HTERT RPE-1 (cell line): Measurements from ENCODE around the gene OR2AT4.

Experiments used
- in situ Hi-C: fragments of 300-500 bp; cut with MboI; formaldehyde crosslinking; loops from 4 replicates; pipeline ENCODE4 v1.14.3; 2020; ENCODE audit warnings: low sequenced_read_pairs

OR2AT4 gene

GRCh38 chr11:75031771-75032549 lies 64.7 kb downstream of the OR2AT4 start:
- in situ Hi-C loops: no loop called here
